GM12873 (cell line): Measurements from ENCODE around the gene TSSC4.

Experiments used
- CTCF ChIP-seq: IDR thresholded peaks from 2 replicates; pipeline ENCODE4 v1.5.1; 2012; ENCODE audit warnings: low read depth, mild to moderate bottlenecking, moderate library complexity, low read length, control low read depth; ENCODE audit not compliant: insufficient read depth; ENCODE audit errors: missing control alignments

TSSC4 gene

GRCh38 chr11:2360081-2360642, 40.4 kb upstream of the TSSC4 start:
- no peak for TF ChIP-seq CTCF

DNA sequence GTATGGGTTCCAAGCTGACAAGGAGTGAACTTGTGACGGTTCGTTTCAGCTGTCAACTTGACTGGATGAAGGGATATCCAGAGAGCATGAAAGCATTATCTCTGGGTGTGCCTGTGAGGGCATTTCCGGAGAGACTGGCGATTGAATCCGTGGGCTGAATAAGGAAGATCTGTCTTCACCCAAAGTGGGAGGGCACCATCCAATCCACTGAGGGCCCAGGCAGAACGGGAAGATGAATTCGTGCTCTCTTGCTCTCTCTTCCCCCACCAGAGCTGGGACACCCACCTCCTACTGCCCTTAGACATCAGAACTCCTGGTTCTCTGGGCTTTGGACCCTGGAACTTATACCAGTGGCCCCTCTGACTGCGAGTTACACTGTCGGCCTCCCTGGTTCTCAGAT, 39.0 kb upstream of the TSSC4 start:
- TF ChIP-seq CTCF = no peak

- no peak for TF ChIP-seq CTCF
Measured at GRCh38 chr11:2362414-2362813, 38.1 kb upstream of the TSSC4 start.

GRCh38 chr11:2363130-2363529, 37.4 kb upstream of the TSSC4 start:
- no peak for TF ChIP-seq CTCF

- TF ChIP-seq CTCF = no peak
Measured at GRCh38 chr11:2363577-2364370, 36.8 kb upstream of the TSSC4 start.

GRCh38 chr11:2365571-2366210, 34.9 kb upstream of the TSSC4 start:
- TF ChIP-seq CTCF = no peak

- no peak for TF ChIP-seq CTCF
Measured at GRCh38 chr11:2366276-2366675, 34.3 kb upstream of the TSSC4 start.
